ENCODE results near the gene VOPP1. TPM values are rescaled to one million over a fixed set of nuclear protein-coding genes. Genes with fewer than 3 reads are reported as not detected.

Gene VOPP1
- total RNA-seq, 4 donors from 2014 or later = 63.9 to 79.2 (median 72.4) TPM

DNA sequence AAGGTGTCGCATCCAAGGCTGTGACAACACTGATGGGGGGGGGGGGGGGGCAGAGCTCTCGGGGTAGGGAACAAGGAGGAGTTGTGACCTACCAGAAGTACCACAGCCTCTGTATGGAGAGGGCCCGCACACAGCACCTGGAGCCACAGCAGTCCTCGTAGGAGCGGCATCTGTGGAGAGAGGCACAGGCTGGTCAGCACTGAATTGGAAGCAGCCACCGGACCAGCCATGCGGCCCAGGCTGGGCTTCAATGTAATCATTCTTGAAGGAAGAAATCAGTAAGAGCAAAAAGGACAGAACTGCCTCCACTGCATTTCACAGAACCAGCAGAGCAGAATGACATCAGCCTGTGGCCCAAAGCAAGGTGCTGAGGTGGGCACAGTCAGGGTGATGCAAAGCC, 74.8 kb downstream of the VOPP1 start:
- H3K36me3 ChIP-seq = peaks cover 0 to 41% (median 0%) of the 10 kb centered on the region in 3 donors
- DNase-seq = peak in 1 of 3 donors; percentile 25
- H3K4me3 ChIP-seq = no peak overlapping the region
- no peaks in the 10 kb centered on the region for H3K4me1 ChIP-seq
- no peaks in the 10 kb centered on the region for H3K9me3 ChIP-seq
- no peak overlapping the region for H3K27ac ChIP-seq
- no peaks in the 10 kb centered on the region for H3K27me3 ChIP-seq
- TF ChIP-seq, protein P1, sequence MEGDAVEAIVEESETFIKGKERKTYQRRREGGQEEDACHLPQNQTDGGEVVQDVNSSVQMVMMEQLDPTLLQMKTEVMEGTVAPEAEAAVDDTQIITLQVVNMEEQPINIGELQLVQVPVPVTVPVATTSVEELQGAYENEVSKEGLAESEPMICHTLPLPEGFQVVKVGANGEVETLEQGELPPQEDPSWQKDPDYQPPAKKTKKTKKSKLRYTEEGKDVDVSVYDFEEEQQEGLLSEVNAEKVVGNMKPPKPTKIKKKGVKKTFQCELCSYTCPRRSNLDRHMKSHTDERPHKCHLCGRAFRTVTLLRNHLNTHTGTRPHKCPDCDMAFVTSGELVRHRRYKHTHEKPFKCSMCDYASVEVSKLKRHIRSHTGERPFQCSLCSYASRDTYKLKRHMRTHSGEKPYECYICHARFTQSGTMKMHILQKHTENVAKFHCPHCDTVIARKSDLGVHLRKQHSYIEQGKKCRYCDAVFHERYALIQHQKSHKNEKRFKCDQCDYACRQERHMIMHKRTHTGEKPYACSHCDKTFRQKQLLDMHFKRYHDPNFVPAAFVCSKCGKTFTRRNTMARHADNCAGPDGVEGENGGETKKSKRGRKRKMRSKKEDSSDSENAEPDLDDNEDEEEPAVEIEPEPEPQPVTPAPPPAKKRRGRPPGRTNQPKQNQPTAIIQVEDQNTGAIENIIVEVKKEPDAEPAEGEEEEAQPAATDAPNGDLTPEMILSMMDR (IDR thresholded peaks at IDR 0.05) = no peak
- no peak for TF ChIP-seq POLR2A (IDR thresholded peaks at IDR 0.05)

DNA sequence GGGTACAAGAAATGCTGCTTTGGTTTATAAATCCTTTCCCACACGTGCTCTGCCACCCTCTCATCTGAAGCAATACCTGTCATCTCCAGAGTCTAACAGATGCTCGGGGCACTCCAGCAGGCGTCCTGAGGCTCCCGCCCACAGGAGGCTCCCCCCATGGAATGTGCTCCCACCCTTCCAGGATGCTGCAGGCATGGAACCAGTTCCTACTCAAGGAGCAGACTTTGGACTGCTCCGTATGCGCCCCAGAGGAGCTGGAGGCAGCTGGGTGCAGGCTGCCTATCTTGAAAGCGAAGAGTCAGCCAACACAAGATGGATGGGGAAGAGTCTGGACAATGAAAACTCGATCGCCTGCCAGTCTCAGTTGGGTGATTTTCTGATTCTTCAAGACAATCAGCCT, 75.4 kb downstream of the VOPP1 start:
- Histone ChIP-seq H3K9me3 (no peaks in the 10 kb centered on the region), H3K4me1 (no peaks in the 10 kb centered on the region), H3K27me3 (no peaks in the 10 kb centered on the region), H3K27ac (no peak overlapping the region), H3K4me3 (no peak overlapping the region), H3K36me3 (peaks cover 0 to 43% (median 0%) of the 10 kb centered on the region in 3 donors)
- TF ChIP-seq, protein P1 (IDR thresholded peaks at IDR 0.05) = no peak
- TF ChIP-seq POLR2A (IDR thresholded peaks at IDR 0.05) = no peak
- DNase-seq = peak in 1 of 3 donors; percentile 37

- H3K36me3 ChIP-seq = peaks cover 0 to 60% (median 0%) of the 10 kb centered on the region in 3 donors
- H3K4me1 ChIP-seq = no peaks in the 10 kb centered on the region
- no peaks in the 10 kb centered on the region for H3K9me3 ChIP-seq
- no peaks in the 10 kb centered on the region for H3K27me3 ChIP-seq
- no peak for TF ChIP-seq POLR2A (IDR thresholded peaks at IDR 0.05)
- TF ChIP-seq, protein P1 (IDR thresholded peaks at IDR 0.05) = no peak
- H3K4me3 ChIP-seq = no peak overlapping the region
- DNase-seq = peak in 1 of 3 donors; percentile 34
- H3K27ac ChIP-seq = no peak overlapping the region
Observed at GRCh38 chr7:55494951-55495350, 77.4 kb downstream of the VOPP1 start.

- Histone ChIP-seq H3K27ac (no peak overlapping the region), H3K36me3 (peaks cover 0 to 75% (median 0%) of the 10 kb centered on the region in 3 donors), H3K4me1 (no peaks in the 10 kb centered on the region), H3K4me3 (no peak overlapping the region), H3K27me3 (no peaks in the 10 kb centered on the region), H3K9me3 (no peaks in the 10 kb centered on the region)
- peak in 1 of 3 donors; percentile 27 for DNase-seq
- TF ChIP-seq, protein P1 (IDR thresholded peaks at IDR 0.05) = no peak
- no peak for TF ChIP-seq POLR2A (IDR thresholded peaks at IDR 0.05)
Observed at GRCh38 chr7:55493408-55493807, 78.9 kb downstream of the VOPP1 start.

DNA sequence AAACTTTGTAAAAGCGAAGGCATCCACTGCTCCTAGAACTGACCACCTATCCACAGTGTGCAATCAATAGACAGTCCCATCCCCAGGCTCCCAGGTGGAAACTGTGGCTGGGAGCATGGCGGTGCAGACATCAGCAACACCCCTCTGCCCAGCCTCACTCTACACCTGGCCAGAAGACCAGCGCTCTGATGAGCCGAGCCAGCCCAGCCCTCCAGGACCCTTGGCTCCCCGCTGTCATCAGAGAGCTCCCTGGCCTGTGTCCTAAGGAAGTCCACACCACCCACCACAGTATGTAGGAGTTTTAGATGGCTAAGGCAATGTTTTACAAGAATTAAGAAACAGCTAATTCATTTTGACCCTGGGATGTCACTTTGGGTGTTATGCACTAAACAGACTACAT, 81.0 kb downstream of the VOPP1 start:
- peak in 1 of 3 donors; percentile 29 for DNase-seq
- Histone ChIP-seq H3K9me3 (no peaks in the 10 kb centered on the region), H3K36me3 (peaks cover 0 to 79% (median 0%) of the 10 kb centered on the region in 3 donors), H3K27me3 (no peaks in the 10 kb centered on the region), H3K4me1 (no peaks in the 10 kb centered on the region), H3K27ac (no peak overlapping the region), H3K4me3 (no peak overlapping the region)
- TF ChIP-seq, protein P1 (IDR thresholded peaks at IDR 0.05) = no peak
- no peak for TF ChIP-seq POLR2A (IDR thresholded peaks at IDR 0.05)

GRCh38 chr7:55490099-55490498, 82.2 kb downstream of the VOPP1 start:
- DNase-seq = no peak
- H3K27ac ChIP-seq = no peak overlapping the region
- no peak overlapping the region for H3K4me3 ChIP-seq
- H3K27me3 ChIP-seq = no peaks in the 10 kb centered on the region
- no peaks in the 10 kb centered on the region for H3K9me3 ChIP-seq
- TF ChIP-seq, protein P1 (IDR thresholded peaks at IDR 0.05) = no peak
- no peak for TF ChIP-seq POLR2A (IDR thresholded peaks at IDR 0.05)
- no peaks in the 10 kb centered on the region for H3K4me1 ChIP-seq
- H3K36me3 ChIP-seq = peaks cover 0 to 71% (median 0%) of the 10 kb centered on the region in 3 donors
